NCI-H2081 (cell line): ENCODE results near the gene NUDT8.
"Not testable (repeated sequence)": the region's sequence is repeated elsewhere in the genome, so short reads cannot be mapped to it uniquely, and the experiment has no call there.

Experiments used
- DNase-seq, 2 experiments: peaks; one replicate each; lab custom pipeline; 2025; lab: John Stamatoyannopoulos, UW

The NUDT8 gene

DNA sequence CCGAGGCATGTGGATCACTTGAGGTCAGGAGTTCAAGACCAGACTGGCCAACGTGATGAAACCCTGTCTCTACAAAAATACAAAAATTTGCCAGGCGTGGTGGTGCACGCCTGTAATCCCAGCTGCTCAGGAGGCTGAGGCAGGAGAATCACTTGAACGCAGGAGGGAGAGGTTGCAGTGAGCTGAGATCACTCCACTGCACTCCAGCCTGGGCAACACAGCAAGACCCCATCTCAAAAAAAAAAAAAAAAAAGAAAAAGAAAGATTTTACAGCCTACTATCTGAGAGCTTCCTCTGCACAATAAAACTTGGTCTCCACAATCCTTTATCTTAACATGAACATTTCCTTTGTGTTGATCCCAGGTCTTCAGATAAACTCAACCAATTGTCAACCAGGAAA lies 31.0 kb upstream of the NUDT8 start:
- DNase-seq = not testable (repeated sequence)

DNA sequence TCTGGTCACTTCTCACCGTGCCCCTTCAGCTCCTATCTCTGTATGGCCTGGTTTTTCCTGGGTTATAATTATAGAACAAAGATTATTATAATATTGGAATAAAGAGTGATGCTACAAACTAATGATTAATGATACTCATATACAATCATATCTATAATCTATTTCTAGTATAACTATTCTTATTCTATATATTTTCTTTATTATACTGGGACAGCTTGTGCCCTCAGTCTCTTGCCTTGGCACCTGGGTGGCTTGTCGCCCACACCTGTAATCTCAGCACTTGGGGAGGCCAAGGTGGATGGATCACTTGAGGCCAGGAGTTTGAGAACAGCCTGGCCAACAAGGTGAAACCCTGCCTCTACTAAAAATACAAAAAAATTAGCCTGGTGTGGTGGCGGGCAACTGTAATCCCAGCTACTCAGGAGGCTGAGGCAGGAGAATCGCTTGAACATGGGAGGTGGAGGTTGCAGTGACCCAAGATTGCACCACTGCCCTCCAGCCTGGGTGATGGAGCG lies 30.0 kb upstream of the NUDT8 start:
- not testable (repeated sequence) for DNase-seq

DNA sequence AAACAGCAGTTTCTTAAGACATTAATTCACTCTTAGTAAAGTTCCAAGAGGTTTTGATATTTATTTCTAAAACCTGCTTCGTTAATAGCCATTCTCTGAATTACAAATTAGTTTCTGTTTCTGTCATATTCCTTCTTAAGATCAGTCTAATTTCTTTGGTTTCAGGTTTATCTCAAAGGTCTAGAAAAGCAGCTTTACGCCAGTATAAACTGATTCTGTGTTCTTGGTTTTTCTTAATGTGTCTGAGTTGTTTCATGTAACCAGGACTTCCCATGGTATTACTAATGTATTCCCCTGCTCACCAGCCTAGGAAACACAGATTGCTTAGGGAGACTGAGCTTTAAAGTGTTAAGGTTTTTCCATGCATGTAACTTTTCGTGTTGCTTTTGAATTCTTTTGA lies 27.6 kb upstream of the NUDT8 start:
- no peak for DNase-seq

DNA sequence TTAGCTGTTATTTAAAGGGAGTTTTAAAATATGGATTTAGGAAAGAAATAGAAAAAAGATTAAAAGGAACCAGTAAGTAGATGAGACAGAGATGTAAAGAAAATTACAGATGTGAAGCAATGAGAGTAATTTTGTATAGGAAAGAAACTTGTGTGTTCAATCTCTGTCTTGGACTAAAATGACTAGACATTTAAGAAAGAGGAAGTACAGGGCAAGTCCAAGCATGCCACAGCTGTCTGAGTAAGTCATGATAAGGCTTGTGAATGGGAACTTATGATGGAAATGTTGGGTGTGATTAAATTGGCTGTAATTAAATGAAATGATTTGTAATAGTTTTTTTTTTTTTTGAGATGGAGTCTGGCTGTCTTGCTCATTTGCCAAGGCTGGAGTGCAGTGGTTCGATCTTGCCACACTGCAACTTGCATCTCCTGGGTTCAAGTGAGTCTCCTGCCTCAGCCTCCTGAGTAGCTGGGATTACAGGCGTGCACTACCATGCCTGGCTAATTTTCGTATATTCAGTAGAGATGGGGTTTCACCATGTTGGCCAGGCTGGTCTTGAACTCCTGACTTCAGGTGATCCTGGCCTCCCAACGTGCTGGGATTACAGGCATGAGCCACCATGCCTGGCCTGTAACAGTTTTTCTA lies 26.7 kb upstream of the NUDT8 start:
- DNase-seq = no peak

DNA sequence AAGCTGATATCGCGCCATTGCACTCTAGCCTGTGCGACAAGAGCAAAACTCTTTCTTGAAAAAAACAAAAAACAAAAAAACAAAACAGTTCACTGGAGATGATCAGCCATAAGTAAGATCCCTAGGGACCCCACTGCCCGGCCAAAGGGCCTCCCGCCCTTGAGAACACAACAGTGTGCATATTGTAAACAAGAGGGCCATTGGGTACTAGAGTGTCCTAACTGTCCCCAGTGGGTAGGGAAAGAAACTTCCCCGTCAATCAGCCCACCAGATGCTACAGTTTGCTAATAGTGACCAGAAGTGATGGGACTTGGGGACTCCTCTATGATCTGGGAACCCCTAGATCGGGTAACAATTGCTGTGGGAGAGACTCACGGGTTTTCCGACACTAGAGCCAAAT lies 24.5 kb upstream of the NUDT8 start:
- no peak for DNase-seq

DNA sequence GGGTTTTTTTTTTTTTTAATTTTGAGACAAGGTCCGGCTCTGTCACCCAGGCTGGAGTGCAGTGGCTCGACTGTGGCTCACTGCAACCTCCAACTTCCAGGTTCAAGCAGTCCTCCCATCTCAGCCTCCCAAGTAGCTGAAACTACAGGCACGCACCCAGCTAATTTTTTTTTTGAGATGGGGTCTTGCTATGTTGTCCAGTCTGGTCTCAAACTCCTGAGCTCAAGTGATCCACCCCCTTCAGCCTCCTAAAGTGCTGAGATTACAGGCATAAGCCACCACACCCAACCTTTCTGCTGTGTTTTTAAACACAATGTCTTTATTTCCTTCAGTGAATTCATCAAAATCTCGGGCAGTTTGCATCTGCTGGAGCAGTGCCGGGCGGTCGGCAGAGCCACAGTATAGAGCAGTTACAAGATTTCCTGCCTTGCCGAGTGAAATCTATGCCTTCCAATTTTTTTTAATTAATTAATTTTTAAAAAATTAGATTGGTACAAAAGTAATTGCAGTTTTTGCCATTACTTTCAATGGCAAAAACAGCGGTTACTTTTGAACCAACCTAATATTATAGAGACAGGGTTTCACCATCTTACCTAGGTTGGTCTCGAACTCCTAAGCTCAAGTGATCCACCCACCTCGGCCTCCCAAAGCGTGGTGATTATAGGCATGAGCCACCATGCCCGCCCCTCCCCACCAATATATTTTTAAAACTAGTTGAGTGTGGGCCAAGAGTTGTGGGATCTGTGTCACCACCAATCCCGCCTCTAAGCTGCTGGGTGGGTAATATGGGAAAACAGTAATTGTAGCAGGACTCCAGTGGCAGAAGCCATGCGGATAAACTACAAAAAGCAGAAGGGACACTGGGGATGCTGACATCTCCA lies 23.5 kb upstream of the NUDT8 start:
- DNase-seq = no peak

DNA sequence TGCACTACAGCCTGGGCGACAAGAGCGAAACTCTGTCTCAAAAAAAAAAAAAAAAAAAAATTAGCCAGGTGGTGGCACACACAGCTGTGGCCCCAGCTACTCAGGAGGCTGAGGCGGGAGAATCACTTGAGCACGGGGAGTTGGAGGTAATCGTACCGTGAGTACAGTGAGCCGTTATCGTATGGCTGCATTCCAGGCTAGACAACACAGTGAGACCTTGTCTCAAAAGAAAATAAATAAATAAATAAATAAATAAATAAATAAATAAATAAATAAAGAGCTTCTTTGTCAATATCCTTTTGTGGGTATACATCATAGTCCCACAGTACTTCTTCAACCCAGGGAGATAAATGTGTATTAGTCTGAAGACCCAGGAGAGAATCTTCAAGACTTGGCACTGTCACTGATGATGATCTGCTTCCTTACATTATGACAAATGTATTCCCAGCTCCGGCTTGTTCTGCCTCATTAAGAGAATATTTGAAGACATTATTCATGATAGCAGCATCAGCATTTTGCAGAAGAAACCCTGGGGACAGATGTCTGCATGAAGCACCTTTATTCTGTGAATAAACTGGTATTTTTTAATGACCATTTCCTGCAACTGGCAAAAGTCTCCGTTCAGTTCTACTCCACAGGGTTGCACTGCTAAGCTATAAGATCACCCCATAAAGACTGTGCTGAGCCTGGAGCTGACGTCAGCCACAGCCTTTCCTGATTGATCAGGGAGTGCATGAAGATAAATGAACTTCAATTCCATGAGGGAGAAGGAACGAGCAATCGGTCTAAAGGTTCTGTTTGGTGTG lies 22.4 kb upstream of the NUDT8 start:
- no peak for DNase-seq

DNA sequence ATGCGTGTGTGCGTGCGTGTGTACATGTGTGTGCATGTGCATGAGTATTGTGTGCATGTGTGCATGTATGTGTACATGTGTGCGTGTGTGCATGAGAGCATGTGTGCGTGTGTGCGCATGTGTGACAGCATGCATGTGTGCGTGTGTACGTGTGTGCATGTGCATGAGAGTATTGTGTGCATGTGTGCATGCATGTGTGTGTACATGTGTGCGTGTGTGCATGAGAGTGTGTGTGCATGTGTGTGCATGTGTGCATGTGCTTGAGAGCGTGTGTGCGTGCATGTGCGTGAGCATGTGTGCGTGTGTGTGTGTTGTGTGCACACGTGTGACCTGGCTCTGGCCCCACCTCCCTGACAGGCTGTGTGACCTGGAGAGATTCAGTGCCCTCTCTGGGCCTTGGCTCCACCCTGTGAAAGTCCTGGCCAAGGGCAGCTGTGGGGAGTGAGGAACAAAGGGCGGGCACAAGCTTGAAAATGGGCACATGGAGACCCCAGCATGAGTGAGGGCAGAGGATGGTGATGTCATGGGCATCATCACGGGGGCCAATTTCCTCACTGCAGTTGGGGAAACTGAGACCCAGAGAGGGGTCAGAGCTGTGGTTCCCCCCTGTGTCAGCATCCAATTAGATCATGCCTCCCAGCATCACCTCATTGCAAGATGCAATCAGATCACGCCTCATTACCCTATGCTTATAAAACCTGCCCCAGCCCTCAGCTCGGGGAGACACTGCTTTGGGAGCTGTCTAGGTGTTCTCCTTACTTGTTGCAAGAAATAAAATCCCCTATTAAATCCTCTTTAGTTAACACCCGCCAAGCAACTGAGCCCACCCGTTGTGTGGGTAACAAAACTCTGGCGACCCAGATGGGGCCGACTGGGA lies 20.1 kb upstream of the NUDT8 start:
- no peak for DNase-seq

DNA sequence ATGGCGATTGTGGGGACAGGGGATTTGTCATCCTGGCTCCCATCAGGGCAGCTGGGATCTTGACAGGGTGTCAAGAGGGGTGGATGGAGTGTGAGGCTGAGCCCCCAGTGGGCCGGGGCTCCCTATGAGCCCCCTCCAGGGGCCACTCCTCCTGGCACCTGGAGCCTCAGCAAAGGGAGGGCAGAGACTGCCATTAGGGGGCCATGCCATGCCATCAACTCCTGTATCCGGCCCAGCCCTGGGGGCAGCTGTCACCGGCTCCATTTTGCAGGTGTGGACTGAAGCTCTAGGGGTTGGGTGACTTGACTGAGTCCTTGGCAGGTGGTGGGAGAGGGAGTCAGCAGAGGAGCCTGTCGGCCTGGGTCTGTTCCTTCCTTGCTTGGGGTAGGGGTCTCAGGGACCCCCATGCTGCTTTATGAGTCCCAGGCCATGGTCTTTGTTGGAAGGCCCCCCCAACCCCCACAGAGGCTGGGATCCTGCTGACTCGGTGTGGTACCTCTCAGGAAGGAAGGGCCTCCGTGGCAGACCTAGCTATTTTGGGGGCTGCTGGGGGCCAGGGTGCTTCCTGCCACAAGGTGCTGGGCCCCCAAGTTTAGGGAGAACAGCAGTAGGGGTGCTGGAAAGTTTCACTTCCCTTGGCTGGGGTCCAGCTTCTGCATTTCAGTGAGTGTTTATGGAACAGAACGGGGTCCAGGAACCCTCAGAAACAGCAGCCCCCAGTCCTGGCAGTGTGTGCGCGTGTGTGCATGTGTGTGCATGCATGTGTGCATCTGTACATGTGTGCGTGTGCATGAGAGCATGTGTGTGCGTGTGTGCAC lies 19.3 kb upstream of the NUDT8 start:
- no peak for DNase-seq

DNA sequence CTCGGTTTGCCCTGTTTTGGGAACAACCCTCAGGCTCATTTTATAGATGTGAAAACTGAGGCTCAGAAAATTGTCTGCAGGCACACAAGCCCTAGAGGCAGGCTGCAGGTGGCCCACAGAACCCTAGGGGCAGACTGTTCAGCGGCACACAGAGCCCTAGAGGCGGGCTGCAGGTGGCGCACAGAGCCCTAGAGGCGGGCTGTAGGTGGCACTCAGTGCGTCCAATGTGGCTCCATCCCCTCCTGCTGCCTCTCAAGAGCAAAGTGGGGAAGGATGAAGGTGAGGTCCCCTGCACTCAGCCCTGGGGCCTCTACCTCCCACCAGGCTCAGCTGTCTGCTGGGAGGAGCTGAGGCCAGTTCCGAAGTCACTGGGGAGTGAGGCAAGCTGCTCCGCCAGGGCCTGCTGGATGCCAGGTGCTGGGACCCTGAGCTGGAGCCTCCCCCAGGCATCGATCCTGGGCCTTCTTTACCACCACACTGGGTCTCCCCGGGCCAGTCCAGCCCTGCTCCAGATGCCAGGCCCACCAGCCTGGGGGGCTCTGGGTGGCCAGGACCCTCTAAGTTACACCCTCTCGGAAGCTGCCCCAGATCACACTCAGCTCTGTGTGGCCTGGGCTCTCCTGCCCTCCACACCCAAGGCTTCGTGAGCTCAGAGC lies 18.5 kb upstream of the NUDT8 start:
- DNase-seq = no peak

DNA sequence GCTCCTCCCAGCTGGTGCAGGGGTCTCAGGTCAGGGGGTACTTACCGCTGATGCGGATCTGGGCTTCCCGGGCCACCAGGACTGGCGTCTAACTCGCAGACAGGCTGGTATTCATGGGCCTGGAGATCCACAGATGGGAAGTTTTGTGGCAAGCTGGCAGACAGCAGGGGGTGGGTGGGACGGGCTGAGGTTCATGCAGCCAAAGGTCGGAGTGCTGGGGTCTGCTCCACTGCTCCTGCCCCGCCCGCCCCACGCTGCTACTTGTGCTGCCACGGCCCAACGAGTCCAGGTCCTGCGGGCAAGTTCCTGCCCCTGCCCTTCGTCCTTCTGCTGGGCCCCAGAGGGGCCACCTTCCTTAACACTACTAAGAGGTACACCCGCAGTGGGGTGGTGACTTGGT lies 17.7 kb upstream of the NUDT8 start:
- no peak for DNase-seq

DNA sequence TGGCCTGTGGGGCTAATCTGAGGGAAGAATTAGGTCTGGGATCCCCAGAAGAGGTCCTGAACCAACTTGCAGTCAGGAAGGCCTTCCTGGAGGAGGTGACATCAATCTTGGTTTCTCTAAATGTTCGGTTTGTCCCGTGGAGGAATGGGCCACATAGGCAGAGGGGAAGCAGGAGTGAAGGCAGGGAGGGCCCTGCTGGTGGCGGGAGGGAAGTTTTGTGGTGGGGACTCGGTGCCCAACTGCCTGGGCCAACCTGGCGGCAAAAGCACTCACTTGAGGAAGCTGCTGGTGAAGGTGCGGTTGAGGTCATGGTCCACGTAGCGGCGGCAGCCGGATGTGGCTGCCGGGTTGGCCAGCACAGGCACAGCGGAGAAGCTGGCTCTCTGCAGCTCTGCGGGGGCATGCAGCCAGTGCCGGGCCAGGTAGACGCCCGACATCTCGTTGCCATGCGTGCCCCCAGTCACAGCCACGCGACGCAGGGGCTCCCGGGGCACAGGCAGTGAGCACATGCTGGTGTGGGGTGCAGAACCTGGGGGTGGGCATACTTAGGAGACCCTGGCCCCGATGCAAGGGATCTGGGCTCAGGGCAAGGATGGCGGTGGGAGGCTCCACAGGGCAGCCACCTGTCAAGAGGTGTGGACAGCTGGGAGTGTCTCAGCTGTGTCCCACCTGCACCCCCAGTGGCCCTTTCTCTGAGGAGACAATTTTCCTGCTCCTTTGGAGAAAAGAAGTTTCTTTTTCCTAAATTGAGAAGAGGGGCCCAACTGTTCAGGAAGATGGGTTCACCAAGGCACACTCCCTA lies 17.0 kb upstream of the NUDT8 start:
- DNase-seq = no peak

DNA sequence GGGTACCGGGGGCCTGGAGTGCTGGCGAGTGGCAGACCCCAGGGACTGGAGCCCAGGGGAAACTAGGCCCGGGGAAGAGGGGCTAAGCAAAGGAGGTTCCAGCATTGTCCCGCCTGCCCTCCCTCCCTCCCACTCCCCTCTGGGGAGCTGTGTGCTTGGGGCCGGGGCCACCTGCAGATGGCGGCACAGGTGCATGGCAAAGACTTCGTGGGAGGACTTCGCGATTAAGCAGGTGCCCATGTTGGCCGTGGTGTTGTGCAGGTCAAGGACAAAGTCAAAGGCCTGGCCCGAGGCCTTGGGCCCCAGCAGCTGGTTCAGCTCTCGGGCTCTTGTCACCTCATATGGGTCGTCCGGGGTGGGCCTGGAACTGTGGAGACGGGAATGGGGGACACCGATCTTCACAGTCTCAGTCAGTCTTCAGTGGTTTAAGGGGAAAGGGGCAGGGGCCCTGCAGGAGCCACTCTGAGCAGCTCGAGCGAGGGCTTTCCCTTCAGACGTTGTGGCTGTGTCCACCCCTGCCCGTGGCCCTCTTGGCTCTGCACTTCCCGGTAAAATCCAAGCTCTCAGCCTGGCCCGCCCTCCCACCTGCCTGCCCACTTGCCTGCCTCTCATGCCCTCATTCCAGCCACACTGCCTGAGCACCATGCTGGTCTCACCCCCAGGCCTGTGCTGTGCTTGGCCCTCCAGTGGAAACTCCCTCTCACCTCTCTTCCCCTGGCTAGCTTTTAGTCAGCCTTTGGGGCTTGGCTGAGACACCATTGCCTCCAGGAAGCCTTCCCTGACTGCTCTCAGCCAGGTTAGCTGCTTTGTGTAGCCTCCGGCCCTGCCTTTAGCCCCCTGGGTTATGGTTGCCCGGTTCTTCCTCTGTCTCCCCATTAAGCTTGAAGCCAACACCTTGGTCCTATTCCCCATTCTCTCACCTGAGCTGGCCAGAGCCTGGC lies 16.1 kb upstream of the NUDT8 start:
- no peak for DNase-seq

DNA sequence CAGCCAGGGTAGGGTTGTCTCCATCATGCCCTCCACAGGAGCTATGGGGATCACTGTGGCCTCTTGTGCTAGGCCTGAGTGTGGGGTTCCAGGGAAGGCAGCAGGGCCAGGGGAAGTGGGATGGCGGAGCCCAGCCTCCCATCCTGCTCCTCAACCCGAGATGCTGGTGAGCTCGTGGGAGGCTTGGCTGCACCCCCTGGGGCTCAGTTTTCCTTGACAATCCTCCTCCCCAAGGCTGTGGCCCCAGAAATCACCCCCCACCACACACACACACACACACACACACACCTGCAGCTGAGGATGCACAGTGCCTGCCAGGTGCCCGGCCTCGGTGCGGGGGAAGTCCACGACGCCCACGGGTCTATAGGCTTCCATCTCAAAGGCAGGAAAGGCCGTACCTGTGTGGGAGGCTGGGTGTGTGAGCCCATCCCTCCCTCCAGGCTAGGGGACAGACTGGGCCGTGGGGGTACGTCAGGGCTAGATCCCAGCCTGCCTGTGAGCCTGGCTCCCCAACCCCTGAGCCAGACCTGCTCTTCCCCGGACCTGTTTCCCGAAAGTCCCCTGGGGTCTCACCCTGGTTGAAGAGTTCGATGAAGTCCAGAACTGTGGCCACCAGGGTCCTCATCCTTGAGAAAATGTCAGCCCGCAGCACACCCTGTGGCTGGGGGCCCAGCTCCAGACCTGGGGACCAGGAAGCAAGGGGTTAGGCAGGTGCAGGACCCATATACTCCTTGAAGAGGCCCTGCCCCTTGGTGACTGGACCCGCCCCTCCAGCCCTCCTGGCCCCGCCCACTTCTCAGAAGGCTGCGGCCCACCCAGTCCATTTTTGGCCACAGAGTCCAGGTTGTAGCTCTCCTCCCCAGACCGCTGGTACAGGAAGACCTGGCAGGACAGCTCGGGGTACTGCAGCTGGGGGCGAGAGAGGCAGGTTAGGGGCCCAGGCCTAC lies 15.0 kb upstream of the NUDT8 start:
- DNase-seq = no peak

DNA sequence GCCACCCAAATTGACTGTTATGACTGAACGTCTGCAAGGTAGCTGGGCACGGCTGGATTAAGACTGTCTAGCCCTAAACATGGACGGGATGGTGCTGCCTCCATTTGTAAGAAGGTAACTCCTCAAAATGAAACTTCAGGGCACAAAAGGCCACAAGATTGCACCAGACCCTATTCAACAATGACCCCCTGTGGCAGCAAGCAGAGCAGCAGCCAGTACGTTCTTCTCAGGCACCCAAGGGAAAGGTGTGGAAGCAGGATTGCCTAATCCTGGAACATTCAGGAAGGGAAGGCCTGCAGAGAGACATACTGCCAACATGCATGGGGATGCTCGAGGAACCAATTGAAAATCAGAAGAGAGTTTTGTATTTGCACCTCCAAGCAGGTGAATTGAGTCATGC lies 14.3 kb upstream of the NUDT8 start:
- DNase-seq = no peak

DNA sequence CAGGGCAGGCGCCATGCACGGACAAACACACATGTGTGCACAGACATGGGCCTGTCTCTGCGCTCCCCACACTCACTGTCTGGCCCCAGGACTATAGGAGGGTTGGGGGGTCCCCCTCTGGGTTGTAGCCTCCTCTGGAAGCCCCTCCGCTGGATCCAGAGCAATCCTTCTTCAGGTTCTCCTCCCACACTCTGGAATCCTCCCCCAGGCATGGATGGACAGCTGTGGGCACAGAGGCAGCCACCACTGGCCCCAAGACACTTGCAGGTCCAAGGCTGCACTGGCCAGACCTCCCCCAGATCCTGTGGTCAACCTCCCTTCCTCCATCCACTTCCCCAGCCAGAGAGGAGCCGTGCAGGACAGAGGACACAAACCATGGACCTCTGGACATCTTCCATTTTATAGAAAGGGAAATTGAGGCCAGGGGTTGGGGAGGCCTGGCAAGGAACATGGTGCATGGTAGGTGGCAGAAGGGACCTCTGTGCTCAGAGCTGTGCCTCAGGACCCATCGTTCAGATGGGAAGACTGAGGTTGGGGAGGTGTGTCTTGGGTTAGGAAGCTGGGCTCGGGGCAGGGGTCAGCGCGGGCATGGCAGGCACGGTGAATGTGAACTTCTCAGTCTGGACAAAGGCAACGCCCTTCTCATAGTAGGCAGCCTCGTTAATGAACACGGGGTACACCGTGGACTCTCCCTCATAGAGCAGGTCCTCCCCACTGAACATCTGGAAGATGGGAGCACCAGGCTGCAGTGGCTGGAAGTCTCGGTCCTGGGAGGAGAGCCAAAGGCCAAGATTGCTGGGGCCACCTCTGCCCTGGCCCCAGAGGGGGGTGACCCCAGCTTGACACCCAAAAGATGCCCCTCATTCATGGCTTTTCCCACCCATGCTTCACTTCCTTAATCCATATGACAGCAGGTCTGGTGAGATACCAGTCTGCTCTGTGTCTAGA lies 12.7 kb upstream of the NUDT8 start:
- no peak for DNase-seq
